LHCN-M2 (cell line): ENCODE data around the gene CCNF. TPM values are rescaled to one million over a fixed set of nuclear protein-coding genes. Genes with fewer than 3 reads are reported as not detected.
"Not testable (repeated sequence)": the region's sequence is repeated elsewhere in the genome, so short reads cannot be mapped to it uniquely, and the experiment has no call there.

Source experiments
- DNase-seq: peaks from one replicate; pipeline ENCODE4 v3.0.0-alpha.2; 2012; ENCODE audit warnings: low read depth
- total RNA-seq: library from RNA; depleted of rRNA; stranded (reverse); fragments of >200 nt; gene quantifications from 2 replicates; pipeline ENCODE4 v1.2.3, GENCODE V29; 2014

The CCNF gene
- total RNA-seq, 1 experiment from 2014 or later = 34.6 TPM

DNA sequence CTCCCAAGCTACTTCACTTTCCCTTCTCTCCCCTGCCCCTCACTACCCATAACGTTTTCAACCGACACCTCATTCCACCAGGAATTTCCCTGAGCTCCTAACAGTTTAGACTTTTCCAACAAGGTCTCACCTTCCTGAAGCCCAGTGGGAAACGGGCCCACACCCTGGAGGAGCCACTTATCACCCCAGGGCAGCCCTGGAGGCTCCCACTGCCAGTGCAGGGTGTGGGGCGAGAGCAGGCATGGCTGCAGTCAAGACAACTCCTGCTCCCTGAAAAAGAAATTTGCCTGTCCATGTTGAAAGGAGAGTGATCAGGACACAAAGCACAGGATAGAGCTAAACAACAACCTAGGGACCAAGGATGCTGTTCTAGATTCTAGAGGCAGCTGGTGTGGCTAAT lies 1.7 kb upstream of the CCNF start:
- no peak for DNase-seq

DNA sequence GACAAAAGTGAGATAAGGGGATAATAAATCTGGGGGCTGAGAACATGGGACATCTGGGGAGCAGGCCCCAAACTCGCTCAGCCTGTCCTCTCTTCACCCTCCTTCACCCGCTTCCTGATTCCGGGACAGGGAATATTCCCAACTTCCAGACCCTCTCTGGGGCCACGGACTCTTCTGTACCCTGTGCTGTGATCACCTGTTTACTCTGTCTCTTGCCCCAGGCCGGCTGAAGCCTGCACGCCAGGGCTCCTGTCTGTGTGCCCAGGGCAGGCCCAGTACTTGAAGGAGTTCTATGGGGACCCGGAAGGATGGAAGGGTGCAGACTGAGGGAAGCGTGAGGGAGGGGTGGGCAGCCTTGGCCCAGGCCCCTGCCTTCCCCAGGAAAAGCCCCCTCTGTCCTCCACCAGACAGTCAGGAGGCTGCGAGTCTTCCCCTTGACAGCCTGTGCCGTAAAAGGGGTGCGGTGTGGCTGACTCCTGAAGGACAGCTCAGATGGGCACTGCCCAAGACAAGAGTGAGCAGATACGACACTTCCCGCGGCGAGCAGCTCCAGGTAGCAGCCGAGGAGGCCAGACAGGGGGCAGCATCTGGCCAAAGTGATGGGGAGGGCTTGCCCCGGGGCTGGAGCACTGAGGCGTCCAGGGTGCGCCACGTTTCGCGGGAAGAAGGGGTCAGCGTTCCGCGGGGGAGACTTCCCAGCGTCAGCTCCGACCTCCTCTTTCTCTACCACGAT lies 1.0 kb upstream of the CCNF start:
- DNase-seq = peak; percentile 37

DNA sequence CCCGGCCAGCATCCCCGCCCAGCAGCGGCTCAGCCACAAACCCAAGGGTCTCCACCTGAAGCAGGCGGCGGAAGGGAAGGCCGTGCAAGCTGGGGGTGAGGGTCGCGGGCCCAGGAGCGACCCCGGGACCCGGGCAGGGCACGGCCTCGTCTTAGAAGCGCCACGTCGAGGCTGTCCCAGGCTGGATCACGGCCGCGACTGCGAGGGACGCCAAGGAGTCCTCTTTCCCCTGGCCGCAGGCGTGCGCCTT lies 538 bp upstream of the CCNF start:
- DNase-seq = no peak

DNA sequence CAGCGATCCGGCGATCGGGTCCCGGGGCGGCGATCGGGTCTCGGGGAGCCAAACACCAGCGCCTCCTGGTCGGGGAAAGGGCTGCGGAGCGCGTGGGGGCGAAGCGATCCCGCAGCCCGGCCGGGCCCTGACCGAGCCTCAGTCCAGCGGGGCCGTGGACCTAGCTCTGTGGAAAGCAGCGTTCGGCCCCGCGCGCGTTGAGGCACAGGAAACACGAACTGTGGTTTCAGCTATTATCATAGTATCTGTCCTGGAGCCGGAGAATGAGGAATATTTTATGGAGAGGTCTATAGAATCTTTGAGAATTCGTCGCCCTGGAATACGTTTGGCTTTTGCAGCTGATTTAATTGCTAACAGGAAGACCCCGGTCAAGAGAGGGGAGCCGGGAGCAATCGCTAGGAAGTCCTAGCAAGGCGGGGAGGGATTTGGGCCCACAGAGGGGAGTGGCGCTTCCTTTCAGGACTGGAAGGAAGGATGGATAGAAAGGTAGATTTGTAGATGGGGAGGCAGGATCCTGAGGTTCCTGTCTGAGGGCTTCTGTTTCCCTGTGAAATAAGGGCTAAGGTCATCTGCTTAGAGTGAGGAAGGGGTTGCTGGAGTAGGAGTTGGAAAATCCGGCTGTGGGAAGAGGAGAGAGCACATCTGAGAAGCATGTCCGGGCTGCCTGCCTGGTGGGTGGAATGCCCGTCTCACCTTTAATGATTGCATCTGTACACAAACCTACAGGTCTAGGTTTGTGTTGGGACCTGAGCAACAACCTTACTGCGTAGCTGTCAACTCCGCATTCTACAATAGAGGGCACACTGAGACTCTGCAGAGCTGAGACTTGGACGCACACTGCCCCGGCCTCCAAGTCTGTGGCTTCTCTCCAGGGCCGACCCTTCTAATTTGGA lies 770 bp downstream of the CCNF start:
- no peak for DNase-seq

DNA sequence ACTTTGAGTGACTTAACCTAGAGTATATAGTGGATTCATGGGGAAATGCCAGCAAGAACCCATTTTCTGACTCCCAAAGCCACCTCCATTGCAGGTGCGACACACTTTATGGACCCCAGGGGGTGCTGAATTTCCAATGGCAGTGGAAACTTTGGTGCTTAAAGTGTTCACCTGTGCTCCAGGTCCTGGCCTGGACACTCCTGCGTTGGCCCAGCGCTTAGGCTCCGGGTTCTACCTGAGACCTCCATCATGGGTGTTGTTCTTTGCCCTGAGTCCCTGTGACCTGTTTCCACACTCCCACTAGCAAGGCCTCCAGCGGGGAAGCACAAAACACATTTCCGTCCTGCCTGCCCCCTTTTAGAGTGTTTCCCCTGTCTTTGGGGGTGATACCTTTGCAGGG lies 3.0 kb downstream of the CCNF start:
- DNase-seq = no peak

DNA sequence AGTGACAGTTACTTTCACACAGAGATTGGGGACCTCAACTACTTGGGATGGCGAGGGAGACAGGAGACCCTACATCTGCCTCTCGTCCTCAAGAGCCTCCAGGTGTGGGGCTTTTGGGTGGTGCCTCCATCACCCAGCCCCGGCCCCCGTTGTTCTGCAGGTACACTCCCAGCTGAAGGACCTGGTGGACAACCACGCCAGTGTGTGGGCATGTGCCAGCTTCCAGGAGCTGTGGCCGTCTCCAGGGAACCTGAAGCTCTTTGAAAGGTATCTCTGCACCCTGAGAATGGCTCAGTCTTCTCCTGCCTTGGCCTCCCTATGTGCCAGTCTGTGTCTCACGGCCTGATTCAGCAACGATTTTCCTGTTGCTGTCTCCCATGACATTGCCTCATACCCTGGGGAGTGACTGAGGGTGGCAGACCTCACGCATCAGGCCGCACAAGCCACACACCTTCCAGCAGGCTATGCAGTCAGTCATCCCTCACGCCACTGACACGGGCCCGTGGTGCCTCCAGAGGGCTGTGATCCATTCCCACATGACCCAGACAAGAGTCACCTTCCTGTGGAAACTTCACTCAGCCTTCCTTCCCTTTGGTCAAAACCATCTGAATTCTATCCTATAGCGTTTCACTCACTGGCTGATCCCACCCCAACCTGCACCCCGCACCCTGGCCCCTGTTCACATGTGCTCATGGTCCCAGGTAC lies 3.7 kb downstream of the CCNF start:
- DNase-seq = no peak

DNA sequence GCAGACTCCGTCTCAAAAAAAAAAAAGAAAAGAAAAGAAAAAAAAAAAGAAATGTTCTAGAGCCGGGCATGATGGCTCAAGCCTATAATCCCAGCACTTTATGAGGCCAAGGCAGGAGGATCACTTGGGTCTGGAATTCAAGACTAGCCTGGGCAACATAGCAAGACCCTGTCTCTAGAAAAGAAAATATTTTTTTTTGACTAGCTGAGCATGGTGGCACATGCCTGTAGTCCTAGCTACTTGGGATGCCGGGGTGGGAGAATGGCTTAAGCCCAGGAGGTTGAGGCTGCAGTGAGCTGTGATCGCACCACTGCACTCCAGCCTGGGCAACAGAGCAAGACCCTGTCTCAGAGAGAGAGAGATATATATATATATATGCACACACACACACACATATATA lies 6.0 kb downstream of the CCNF start:
- not testable (repeated sequence) for DNase-seq

DNA sequence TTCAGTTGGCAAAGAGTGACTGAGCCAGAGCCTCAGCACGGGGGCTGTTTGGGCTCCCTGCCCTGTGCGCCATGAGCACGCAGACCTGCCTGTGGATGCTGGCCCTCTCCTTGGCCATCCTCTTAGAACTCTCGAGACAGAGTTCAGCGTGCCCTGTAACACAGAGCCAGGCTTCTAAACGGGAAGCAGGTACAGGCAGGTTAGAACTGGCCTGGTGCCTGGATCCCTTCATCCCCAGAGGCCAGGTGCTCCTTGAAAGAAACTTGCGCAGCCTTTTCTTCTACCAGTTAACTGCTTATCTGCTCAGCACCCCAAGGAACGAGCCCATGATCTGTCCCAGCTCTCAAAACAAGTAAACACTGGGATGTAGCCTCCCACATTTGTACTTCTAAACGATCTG lies 6.9 kb downstream of the CCNF start:
- no peak for DNase-seq

DNA sequence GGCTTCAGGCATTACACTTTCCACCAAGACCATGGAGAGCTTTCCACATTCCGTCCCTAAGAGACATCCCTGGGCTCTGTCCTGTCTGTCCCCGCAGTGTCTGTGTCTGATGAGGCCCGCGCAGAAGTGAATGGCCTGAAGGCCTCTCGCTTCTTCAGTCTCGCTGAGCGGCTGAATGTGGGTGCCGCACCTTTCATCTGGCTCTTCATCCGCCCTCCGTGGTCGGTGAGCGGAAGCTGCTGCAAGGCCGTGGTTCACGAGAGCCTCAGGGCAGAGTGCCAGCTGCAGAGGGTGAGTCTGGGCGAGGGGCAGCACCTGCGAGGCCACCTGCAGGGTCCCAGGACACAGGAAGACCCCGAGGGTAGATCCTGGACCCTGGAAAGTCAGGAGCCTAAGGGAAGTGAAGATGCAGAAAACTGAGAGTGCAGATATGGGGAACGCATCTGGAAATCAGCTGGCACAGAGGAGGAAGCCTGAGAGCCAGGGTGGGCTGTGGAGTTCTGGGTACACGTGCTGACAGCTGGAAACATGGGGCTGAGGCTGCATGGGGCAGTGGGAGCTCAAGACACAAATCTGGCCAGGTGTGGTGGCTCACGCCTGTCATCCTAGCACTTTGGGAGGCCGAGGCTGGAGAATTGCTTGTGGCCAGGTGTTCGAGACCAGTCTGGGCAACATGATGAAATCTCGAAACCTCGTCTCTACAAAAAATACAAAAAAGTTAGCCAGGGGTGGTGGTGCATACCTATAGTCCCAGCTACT lies 8.0 kb downstream of the CCNF start:
- no peak for DNase-seq

DNA sequence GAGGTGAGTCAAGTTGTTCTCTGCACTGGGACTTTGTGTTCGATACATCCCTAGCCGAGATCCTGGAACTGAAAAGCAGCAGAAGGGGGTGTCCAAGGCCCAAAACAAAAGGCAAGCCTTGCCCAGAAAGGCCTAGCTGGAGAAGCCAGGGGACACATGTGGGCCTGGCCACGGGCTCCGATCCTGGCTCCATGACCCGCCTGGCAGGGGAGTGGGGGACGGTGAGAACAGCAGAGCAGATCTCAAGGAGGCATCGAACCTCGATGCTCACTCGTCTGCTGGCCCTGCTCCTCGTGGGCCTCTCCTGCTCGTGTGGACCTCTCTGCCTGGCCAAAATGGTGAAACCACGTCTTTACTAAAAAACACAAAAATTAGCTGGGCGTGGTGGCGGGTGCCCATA lies 8.9 kb downstream of the CCNF start:
- DNase-seq = no peak

DNA sequence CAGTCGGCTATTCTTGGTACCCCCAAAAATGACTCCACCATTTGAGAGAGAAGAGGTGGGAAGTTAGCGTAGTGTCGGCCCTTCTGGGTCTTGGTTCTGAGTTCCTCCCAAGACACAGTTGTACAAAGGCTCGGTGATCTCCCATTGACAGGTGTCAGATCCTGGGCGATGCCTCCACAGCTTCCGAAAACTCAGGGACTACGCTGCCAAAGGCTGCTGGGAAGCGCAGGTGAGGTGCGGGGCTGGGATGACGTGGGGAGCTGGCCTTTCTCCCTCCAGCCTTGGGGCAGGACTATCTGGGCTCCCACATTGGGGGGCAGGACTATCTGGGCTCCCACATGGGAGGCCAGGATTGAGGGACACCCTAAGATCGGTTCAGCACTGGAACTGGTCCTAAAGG lies 10.4 kb downstream of the CCNF start:
- no peak for DNase-seq

DNA sequence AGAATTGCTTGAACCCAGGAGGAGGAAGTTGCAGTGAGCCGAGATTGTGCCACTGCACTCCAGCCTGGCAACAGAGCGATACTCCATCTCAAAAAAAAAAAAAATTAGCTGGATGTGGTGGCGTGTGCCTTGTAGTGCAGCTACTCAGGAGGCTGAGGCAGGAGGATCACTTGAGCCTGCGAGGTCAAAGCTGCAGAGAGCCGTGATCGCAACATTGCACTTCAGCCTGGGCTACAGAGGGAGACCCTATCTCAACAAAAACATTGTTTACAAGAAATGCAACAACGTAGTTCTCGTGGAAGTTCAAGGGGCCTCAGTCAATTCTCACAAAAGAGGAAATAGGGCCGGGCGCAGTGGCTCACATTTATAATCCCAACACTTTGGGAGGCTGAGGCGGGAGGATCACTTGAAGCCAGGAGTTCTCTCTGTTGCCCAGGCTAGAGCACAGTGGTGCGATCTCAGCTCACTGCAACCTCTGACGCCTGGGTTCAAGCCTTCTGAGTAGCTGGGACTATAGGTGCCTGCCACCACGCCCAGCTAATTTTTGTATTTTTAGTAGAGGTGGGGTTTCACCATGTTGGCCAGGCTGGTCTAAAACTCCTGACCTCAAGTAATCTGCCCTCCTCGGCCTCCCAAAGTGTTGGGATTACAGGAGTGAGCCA lies 12.0 kb downstream of the CCNF start:
- DNase-seq = not testable (repeated sequence)

DNA sequence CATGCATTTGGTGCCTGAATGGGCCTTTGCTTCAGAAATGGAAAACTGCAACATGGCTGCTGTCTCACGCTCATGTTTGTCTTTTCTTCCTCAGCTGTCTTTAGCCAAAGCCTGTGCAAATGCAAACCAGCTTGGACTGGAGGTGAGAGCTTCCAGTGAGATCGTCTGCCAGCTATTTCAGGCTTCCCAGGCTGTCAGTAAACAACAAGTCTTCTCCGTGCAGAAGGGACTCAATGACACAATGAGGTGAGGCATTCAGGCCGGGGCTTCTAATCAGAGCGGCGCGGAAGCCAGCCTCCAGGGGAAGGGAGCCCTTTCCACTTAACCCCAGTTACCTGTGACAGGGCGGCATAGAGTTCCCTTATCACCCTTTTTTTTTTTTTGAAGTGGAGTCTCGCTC lies 14.3 kb downstream of the CCNF start:
- no peak for DNase-seq

DNA sequence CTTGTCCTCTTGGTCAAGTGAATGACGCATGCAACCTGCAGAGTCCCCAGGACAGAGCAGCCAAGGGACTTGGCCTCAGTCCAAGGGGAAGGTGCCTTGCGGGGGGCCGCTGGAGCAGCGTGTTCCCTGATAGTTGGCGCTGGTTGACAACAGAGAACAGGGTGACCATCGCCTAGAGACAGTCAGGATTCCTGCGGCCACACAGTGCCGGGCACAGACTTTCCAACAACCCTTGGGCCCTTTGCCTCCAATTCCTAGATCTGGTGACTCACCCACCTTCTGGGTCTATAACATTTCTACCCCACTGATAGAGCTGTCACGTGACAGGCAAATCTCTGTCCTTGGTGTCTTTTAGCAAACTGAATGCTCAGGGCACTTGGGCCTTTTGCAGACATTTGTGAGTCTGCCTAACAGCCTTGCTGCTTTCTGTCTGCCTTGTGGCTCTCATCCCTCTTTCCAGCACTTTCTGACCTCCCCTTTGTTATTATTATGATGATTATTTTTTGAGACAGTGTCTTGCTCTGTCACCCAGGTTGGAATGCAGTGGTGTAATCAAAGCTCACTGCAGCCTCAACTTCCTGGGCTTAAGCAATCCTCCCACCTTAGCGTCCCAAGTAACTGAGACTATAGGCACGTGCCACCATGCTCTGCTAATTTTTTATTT lies 18.8 kb downstream of the CCNF start:
- no peak for DNase-seq

DNA sequence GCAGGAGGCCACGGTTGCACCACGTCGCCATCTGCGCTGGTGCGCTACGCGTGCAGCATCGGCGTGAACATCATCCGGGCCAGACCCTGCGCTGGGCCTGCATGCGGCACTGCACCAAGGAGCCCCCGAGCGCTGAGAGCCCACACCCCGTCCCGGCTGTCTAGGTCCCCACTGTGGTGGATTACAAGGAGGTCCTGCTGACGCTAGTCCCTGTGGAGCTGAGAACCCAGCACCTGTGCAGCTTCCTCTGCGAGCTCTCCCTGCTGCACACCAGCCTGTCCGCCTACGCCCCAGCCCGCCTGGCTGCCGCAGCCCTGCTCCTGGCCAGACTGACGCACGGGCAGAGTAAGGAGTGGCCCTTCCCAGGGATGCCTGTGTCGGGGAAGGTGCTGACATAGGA lies 19.9 kb downstream of the CCNF start:
- DNase-seq = no peak

DNA sequence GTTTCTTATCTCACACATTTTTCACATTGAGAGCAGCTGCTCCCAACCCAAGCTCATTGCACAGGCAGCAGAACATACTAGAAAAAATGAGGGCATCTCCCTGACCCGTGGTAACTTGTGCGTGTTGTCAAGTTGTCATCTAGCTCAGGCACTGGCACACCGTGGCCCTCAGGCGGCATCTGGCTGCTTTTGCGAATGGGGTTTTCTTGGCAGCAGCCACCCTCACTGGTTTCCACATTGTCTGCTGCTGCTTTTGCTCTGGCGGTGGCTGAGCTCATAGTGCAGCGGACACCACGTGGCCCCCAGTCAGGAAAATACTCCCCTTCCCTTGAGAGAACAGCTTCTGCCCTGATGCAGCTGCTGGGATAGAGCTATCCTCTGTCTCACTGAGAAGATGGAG lies 21.3 kb downstream of the CCNF start:
- DNase-seq = no peak

DNA sequence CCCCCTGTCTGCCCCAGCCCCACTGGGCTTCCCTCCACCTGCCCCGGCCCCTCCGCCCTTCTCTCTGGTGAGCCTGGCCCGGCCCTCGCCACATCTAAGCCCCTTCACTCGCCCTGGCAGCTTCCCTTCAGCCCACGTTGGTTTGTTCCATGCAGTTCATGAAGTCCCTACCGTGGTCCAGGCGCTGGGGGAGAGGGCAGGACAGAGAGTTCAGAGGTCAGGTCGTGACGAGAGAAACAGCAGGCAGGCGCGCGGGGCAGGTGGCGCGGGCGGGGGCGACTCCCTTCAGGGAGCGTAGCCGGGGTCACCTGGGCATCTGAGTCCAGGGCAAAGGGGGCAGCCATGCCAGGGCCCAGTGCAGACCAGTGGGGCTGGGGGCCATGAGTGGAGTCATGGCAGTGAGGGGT lies 21.7 kb downstream of the CCNF start:
- DNase-seq = no peak

DNA sequence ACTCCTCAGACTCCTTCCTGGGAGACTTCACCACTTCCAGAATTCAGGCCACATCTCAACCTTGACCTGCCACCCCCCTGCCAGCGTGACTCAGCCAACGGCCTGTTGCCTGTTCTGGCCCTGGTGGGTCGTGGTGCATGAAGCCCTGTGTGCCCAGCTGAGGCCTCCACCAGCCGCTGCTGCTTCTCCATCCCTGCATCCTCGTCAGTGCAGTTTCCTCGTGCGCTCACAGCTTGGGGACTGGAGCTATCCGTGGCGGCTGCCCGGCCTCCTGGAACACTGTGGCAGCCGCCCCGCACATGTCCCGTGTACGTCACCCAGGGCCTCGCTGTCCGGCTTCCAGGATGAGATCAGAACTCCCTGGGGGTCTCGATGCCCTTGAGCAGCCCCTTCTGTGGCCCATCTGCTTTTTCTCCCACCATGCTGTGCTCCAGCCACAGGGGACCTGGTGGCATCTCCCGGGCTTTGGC lies 22.6 kb downstream of the CCNF start:
- no peak for DNase-seq

DNA sequence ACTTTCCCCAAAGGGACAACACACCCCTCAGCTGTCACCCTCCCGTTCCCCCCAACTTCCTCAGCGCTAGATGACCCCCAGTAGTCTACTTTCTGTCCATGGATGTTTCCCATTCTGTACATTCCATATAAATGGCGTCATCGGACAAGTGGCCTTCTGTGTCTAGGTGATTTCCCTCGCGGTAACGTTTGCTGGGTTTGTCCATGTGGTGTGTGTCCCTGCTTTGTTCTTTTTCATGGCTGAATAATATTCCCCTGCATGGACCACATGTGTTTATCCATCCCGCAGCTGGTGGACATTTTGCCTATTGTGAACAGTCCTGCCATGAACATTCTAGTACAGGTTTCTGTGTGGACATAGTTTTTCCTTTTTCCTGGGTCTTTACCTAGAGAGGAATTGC lies 23.4 kb downstream of the CCNF start:
- DNase-seq = no peak

DNA sequence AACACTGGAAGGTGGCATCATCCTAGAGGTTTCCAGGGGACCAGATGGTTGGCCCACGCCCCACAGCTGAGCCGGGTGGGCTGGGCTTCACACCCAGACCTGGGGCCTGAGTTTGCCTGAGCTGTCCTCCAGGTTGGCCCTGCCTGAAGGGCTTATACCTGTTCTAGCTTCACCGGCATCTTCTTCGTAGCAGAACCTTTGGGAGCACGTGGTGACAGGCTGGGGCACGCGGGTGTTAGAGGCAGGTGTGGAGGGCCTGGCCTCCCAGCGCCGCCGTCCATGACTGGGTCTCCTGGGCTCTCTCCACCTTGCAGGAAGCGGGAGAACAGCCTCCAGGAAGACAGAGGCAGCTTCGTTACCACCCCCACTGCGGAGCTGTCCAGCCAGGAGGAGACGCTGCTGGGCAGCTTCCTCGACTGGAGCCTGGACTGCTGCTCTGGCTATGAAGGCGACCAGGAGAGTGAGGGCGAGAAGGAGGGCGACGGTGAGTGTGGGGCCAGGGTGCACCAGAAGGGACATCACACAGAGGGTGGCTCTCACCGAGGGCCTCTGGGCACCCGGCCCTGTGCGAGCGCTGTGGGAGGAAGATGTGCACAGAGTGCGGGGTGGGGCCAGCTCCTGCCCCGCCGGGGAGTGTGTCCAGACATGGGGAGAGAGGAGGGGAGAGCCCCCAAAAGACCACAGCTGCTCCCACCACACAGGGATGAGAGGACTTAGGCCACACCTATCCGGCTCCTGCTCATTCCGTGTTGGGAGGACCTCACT lies 26.0 kb downstream of the CCNF start:
- no peak for DNase-seq
